Glomerular endothelial cell (primary cell): ENCODE results near the gene KPTN. TPM values are rescaled to one million over a fixed set of nuclear protein-coding genes. Genes with fewer than 3 reads are reported as not detected.
"Not testable (repeated sequence)": the region's sequence is repeated elsewhere in the genome, so short reads cannot be mapped to it uniquely, and the experiment has no call there.

Source experiments
- DNase-seq: peaks from one replicate; pipeline ENCODE4 v3.0.0-alpha.2; 2011; ENCODE audit warnings: low read depth, low spot score; ENCODE audit errors: extremely low read depth
- total RNA-seq: library from RNA; depleted of rRNA; stranded (reverse); fragments of >200 nt; gene quantifications from 2 replicates; pipeline ENCODE4 v1.2.3, GENCODE V29; 2015

The KPTN gene
- total RNA-seq, 1 donor from 2014 or later: 11.1 TPM

DNA sequence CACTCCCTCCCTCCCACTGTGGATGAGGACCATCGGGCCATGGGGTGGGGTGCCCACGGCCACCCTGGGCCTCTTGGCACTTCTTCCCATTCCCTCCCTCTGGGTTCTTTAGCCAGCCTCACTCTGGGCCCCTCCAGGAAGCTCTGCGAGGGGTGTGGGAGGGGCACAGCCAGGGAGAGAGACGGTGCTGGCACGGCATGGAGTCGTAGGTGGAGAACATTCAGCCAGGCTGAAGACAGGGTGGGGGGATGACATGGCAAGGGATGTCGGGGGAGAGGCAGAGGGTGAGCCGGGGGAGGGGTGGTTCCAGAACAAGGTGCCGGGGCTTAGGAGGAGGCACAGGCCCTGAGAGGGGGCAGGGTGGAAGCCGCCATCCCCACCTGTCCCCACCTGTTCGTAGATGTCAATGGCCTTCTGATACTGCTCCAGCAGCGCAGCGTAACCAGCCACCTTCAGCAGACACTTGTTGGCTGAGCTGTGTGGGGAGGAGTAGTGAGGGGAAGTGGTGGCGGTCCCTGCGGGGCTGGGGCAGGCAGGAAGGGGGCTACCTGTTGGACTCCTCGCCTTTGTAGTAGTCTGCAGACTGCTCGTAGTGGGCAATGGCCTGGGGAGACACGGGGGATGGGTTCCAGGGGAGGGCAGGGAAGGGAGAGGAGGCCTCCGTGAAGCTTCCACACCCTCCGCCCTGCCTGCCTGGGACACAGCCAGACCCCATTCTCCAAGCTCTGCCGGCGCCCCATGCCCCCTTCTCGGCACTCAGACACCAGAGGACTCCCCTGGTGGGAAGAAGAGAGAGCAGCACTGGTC lies 8.8 kb upstream of the KPTN start:
- DNase-seq: no peak

- DNase-seq: no peak
These were observed 8.1 kb upstream of the KPTN start for GRCh38 chr19:47492137-47492533.

- DNase-seq: no peak
These were observed 7.5 kb upstream of the KPTN start for GRCh38 chr19:47491358-47492136.

GRCh38 chr19:47490847-47491246 lies 6.8 kb upstream of the KPTN start:
- no peak for DNase-seq

GRCh38 chr19:47490031-47490430 lies 6.0 kb upstream of the KPTN start:
- DNase-seq: no peak

- no peak for DNase-seq
These were observed 5.3 kb upstream of the KPTN start for GRCh38 chr19:47489072-47489914.

DNA sequence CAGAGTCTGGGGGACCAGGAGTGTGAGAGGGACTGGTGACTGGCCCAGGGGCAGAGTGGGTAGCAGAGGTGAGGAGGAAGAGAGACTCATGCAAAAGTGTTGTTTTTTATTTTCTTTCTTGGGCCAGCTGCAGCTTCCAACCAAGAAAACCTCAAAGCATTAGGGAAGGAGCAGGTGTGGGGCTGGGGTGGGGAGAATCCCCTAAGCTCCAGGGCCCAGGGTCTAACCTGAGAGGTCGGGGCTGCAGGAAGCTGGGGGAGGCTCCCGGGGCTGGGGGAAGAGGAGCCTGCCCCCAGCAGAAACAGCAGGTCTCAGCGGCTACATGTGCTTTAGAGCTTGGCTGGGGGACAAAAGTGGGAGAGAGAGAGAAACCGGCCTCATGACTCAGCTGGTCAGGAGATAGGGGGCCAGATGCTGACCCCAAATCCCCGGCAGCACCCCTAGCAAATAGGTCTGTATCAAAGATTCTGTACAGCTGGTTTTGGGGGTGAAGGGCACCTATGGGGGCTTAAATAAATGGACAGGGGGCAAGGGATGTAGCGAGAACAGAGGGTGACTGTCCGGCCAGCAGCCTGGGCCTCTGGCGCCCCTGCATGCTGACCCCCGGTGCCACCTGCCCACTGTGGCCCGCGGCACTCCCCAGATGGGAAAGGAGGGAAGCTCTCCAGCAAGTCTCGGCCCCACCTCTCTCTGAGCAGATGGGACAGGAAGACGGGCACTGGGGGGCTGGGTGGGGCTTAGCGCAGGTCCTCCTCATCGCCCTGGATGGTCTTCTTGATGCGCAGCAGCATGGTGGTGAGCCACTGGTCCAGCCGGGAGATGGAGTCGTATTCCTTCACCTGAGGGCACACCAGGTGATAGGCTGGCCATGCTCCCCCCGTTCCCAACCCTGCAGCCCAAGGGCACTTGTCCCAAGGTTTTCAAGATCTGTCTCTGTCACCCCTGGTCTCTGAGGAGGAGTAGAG lies 3.8 kb upstream of the KPTN start:
- no peak for DNase-seq

- no peak for DNase-seq
These were observed 2.9 kb upstream of the KPTN start for GRCh38 chr19:47486900-47487299.

- not testable (repeated sequence) for DNase-seq
These were observed 2.2 kb upstream of the KPTN start for GRCh38 chr19:47486220-47486619.

GRCh38 chr19:47485210-47485609 lies 1.2 kb upstream of the KPTN start:
- no peak for DNase-seq

GRCh38 chr19:47483200-47483599 lies 819 bp downstream of the KPTN start:
- no peak for DNase-seq

- no peak for DNase-seq
These were observed 2.5 kb downstream of the KPTN start for GRCh38 chr19:47481460-47482052.

DNA sequence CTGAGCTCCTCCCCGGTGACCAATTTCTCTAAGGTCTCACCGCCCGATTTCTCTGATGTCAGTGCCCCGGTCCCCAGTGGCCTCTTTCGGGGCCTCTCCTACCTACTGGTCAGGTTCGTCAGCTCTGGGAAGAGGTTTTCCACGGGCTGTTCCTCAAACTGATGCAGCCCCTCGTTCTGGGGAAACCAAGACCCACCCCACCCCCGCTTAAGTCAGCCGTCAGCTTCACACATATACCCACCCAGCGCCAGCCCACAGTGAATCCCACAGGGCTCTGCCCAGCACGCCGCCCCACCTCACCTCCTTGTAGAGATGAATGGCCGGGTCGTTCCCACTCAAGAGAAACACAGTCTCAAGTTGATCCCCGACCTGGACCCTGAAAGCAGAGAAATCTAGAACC lies 3.4 kb downstream of the KPTN start:
- DNase-seq: no peak

DNA sequence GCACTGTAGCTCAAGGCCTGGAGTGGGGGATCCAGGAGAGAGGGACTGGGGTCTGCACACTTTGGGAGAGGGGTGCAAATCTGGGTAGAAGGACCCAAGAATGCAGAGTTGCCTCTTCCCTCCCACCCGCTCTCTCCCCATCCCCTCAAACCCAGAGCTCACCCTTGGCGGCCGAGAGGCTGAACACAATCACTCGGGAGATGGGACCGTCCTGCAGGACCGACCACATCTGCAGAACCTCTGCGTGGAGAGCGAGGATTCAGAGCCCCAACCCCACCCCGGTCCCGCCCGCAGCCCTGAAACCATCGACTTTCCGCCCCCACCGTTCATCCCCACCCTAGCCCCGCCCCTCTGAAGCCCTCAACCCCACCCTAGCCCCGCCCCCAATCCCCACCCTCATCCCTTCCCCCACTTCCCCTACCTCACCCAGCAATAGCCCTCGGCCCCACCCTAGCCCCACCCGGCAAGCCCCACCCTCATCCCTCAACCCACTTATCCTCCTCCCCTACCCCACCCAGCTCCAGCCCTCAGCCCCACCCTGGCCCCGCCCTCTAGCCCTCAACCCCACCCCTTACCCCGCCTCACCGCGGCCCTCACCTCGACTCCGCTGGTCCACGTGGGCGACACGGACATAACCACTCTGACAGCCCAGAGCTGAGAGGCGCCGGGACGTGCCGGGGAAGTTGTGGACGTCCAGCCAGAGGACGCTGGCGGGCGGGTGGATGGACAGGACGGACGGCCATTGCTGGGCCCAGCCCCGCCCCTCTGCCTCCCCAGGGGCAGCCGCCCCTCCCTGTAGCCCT lies 4.1 kb downstream of the KPTN start:
- DNase-seq: no peak

- no peak for DNase-seq
These were observed 7.5 kb downstream of the KPTN start for GRCh38 chr19:47476438-47476972.

DNA sequence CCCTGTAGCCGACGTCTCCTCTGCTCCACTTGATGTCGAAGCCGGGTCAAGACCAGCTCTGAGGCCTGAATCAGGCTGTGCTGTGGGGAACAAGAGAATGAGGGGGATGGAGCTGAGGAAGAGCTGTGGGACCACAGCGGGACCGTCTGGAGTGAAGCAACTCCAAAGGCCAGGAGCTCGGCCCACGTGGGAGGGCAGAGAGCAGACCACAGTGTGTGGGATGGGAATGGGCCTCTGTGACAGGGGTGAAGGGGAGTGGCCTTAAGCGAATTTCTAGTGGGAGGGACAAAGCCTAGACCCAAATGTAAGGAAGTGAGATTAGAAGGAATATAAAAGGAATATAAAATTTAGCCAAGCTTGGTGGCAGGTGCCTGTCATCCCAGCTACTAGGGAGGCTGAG lies 8.6 kb downstream of the KPTN start:
- no peak for DNase-seq

GRCh38 chr19:47473336-47473735 lies 10.7 kb downstream of the KPTN start:
- DNase-seq: no peak

GRCh38 chr19:47471733-47472457 lies 12.1 kb downstream of the KPTN start, which contains the start of gene SLC8A2:
Gene SLC8A2 (minus strand): TSS chr19:47471893. CDS start chr19:47466403, 5,490 bp downstream.
- DNase-seq: no peak
